Naive B cell (primary cell): ENCODE measurements around the gene CLIC4. TPM values are rescaled to one million over a fixed set of nuclear protein-coding genes. Genes with fewer than 3 reads are reported as not detected.
"Not testable (repeated sequence)": the region's sequence is repeated elsewhere in the genome, so short reads cannot be mapped to it uniquely, and the experiment has no call there.

ENCODE experiments used
- ATAC-seq, 2 donors: fragments of 150-1000 bp; cut with Tn5 transposase; 2 replicates each; pipeline ENCODE4 v1.10.0; 2021; ENCODE audit warnings: low read depth in 2 of 2, mild to moderate bottlenecking in 2 of 2, moderate library complexity in 2 of 2
- DNase-seq: peaks from one replicate; pipeline ENCODE4 v3.0.0; 2022
- H3K27ac Mint-ChIP-seq, 6 donors: one replicate each; pipeline ENCODE4 v1.8.0; 2020 to 2022; ENCODE audit warnings: mild to moderate bottlenecking in 6 of 6, mixed read lengths in 6 of 6, moderate library complexity in 5 of 6, inconsistent platforms in 2 of 6
- H3K27me3 Mint-ChIP-seq, 3 donors: one replicate each; pipeline ENCODE4 v1.8.0; 2021 to 2022; ENCODE audit warnings: mixed read lengths in 3 of 3, mild to moderate bottlenecking in 1 of 3
- H3K36me3 Mint-ChIP-seq, 2 donors: one replicate each; pipeline ENCODE4 v1.8.0; 2020 to 2022; ENCODE audit warnings: mixed read lengths in 2 of 2, inconsistent platforms in 1 of 2, mild to moderate bottlenecking in 1 of 2
- H3K4me1 Mint-ChIP-seq, 3 donors: one replicate each; pipeline ENCODE4 v1.8.0; 2020 to 2022; ENCODE audit warnings: mixed read lengths in 3 of 3, inconsistent platforms in 1 of 3, mild to moderate bottlenecking in 1 of 3, moderate library complexity in 1 of 3
- H3K4me3 Mint-ChIP-seq, 8 donors: one replicate each; pipeline ENCODE4 v1.8.0; 2020 to 2022; ENCODE audit warnings: mild to moderate bottlenecking in 8 of 8, mixed read lengths in 8 of 8, moderate library complexity in 8 of 8, inconsistent platforms in 2 of 8
- H3K9me3 Mint-ChIP-seq, 7 donors: one replicate each; pipeline ENCODE4 v1.8.0; 2020 to 2022; ENCODE audit warnings: mixed read lengths in 7 of 7, mild to moderate bottlenecking in 5 of 7, inconsistent platforms in 2 of 7, moderate library complexity in 1 of 7
- polyA plus RNA-seq, 6 donors: library from polyadenylated mRNA; unstranded; fragments of 300-500 nt; fragmentation: Illumina TruSeq; gene quantifications; one replicate each; pipeline ENCODE4 v1.2.3, GENCODE V29; 2021; ENCODE audit warnings: low read depth in 6 of 6

The CLIC4 gene
- polyA plus RNA-seq, 6 donors from 2014 or later = 76.7 to 108 (median 92.1) TPM

- Mint-ChIP-seq H3K9me3 (no peaks in the 10 kb centered on the region), H3K36me3 (no peaks in the 10 kb centered on the region), H3K27ac (peak overlapping the region in 2 of 6 donors; percentile 42 to 56), H3K27me3 (no peaks in the 10 kb centered on the region), H3K4me3 (no peak overlapping the region), H3K4me1 (peaks cover 14 to 20% (median 18%) of the 10 kb centered on the region in 3 donors)
- ATAC-seq = peak; percentile 42 to 48
- no peak for DNase-seq
These were observed 36.3 kb upstream of the CLIC4 start for GRCh38 chr1:24708938-24709337.

GRCh38 chr1:24709791-24710441 is 35.3 kb upstream of the CLIC4 start:
- H3K4me1 Mint-ChIP-seq = peaks cover 14 to 18% (median 17%) of the 10 kb centered on the region in 3 donors
- H3K9me3 Mint-ChIP-seq = no peaks in the 10 kb centered on the region
- H3K27me3 Mint-ChIP-seq = no peaks in the 10 kb centered on the region
- no peak for ATAC-seq
- peak overlapping the region in 1 of 6 donors; percentile 56 for H3K27ac Mint-ChIP-seq
- DNase-seq = no peak
- no peak overlapping the region for H3K4me3 Mint-ChIP-seq
- no peaks in the 10 kb centered on the region for H3K36me3 Mint-ChIP-seq

GRCh38 chr1:24711329-24711728 is 33.9 kb upstream of the CLIC4 start:
- DNase-seq = no peak
- Mint-ChIP-seq H3K27me3 (no peaks in the 10 kb centered on the region), H3K27ac (no peak overlapping the region), H3K36me3 (no peaks in the 10 kb centered on the region), H3K4me3 (no peak overlapping the region), H3K9me3 (no peaks in the 10 kb centered on the region), H3K4me1 (peaks cover 4 to 12% (median 7%) of the 10 kb centered on the region in 3 donors)
- no peak for ATAC-seq

GRCh38 chr1:24713176-24713575 is 32.1 kb upstream of the CLIC4 start:
- Mint-ChIP-seq H3K36me3 (no peaks in the 10 kb centered on the region), H3K4me3 (no peak overlapping the region), H3K27ac (no peak overlapping the region), H3K4me1 (peaks cover 4 to 9% (median 7%) of the 10 kb centered on the region in 3 donors), H3K27me3 (no peaks in the 10 kb centered on the region), H3K9me3 (no peaks in the 10 kb centered on the region)
- ATAC-seq (no peak), DNase-seq (no peak)

- Mint-ChIP-seq H3K27me3 (no peaks in the 10 kb centered on the region), H3K9me3 (no peaks in the 10 kb centered on the region), H3K4me1 (peaks cover 4 to 9% (median 7%) of the 10 kb centered on the region in 3 donors), H3K36me3 (no peaks in the 10 kb centered on the region), H3K4me3 (no peak overlapping the region), H3K27ac (peak overlapping the region in 2 of 6 donors; percentile 56 to 82)
- DNase-seq = no peak
- ATAC-seq = no peak
These were observed 31.5 kb upstream of the CLIC4 start for GRCh38 chr1:24713736-24714135.

- no peaks in the 10 kb centered on the region for H3K9me3 Mint-ChIP-seq
These were observed 30.3 kb upstream of the CLIC4 start for GRCh38 chr1:24714859-24715520.

GRCh38 chr1:24715658-24716057 is 29.6 kb upstream of the CLIC4 start:
- Mint-ChIP-seq H3K27ac (no peak overlapping the region), H3K4me1 (peaks cover 0 to 5% (median 3%) of the 10 kb centered on the region in 3 donors), H3K4me3 (no peak overlapping the region), H3K36me3 (no peaks in the 10 kb centered on the region), H3K27me3 (no peaks in the 10 kb centered on the region), H3K9me3 (no peaks in the 10 kb centered on the region)
- no peak for ATAC-seq
- no peak for DNase-seq

More at GRCh38 chr1:24714859-24715520, 30.3 kb upstream of the CLIC4 start:
- H3K36me3 Mint-ChIP-seq = no peaks in the 10 kb centered on the region
- peaks cover 0 to 5% (median 3%) of the 10 kb centered on the region in 3 donors for H3K4me1 Mint-ChIP-seq
- H3K27ac Mint-ChIP-seq = no peak overlapping the region
- H3K4me3 Mint-ChIP-seq = peak overlapping the region in 2 of 8 donors; percentile 37 to 72
- DNase-seq (no peak), ATAC-seq (no peak)
- no peaks in the 10 kb centered on the region for H3K27me3 Mint-ChIP-seq

- ATAC-seq (no peak), DNase-seq (no peak)
- no peak overlapping the region for H3K4me3 Mint-ChIP-seq
- no peaks in the 10 kb centered on the region for H3K27me3 Mint-ChIP-seq
- no peaks in the 10 kb centered on the region for H3K36me3 Mint-ChIP-seq
- H3K27ac Mint-ChIP-seq = no peak overlapping the region
- peaks cover 0 to 2% (median 0%) of the 10 kb centered on the region in 7 donors for H3K9me3 Mint-ChIP-seq
- H3K4me1 Mint-ChIP-seq = peaks cover 0 to 5% (median 5%) of the 10 kb centered on the region in 3 donors
These were observed 27.2 kb upstream of the CLIC4 start for GRCh38 chr1:24717887-24718650.

GRCh38 chr1:24720152-24720551 is 25.1 kb upstream of the CLIC4 start:
- peaks cover 0 to 5% (median 2%) of the 10 kb centered on the region in 3 donors for H3K4me1 Mint-ChIP-seq
- no peak overlapping the region for H3K27ac Mint-ChIP-seq
- DNase-seq = no peak
- no peaks in the 10 kb centered on the region for H3K36me3 Mint-ChIP-seq
- peaks cover 0 to 2% (median 0%) of the 10 kb centered on the region in 7 donors for H3K9me3 Mint-ChIP-seq
- H3K4me3 Mint-ChIP-seq = no peak overlapping the region
- no peaks in the 10 kb centered on the region for H3K27me3 Mint-ChIP-seq
- no peak for ATAC-seq

- ATAC-seq (no peak), DNase-seq (no peak)
- H3K27ac Mint-ChIP-seq = no peak overlapping the region
- H3K27me3 Mint-ChIP-seq = no peaks in the 10 kb centered on the region
- H3K4me1 Mint-ChIP-seq = peaks cover under 1 to 11% (median 6%) of the 10 kb centered on the region in 3 donors
- no peaks in the 10 kb centered on the region for H3K36me3 Mint-ChIP-seq
- peaks cover 0 to 2% (median 0%) of the 10 kb centered on the region in 7 donors for H3K9me3 Mint-ChIP-seq
- H3K4me3 Mint-ChIP-seq = no peak overlapping the region
These were observed 23.7 kb upstream of the CLIC4 start for GRCh38 chr1:24721533-24721932.

- not testable (repeated sequence) for ATAC-seq
These were observed 22.9 kb upstream of the CLIC4 start for GRCh38 chr1:24722073-24723035.

GRCh38 chr1:24724345-24725208 is 20.7 kb upstream of the CLIC4 start:
- Mint-ChIP-seq H3K9me3 (peaks cover 0 to 2% (median 0%) of the 10 kb centered on the region in 7 donors), H3K27me3 (no peaks in the 10 kb centered on the region), H3K27ac (peak overlapping the region in 1 of 6 donors; percentile 26), H3K4me3 (no peak overlapping the region), H3K4me1 (peaks cover 12 to 28% (median 17%) of the 10 kb centered on the region in 3 donors), H3K36me3 (no peaks in the 10 kb centered on the region)
- no peak for DNase-seq
- no peak for ATAC-seq

More at GRCh38 chr1:24722073-24723035, 22.9 kb upstream of the CLIC4 start:
- H3K36me3 Mint-ChIP-seq, DNase-seq, H3K27me3 Mint-ChIP-seq, H3K9me3 Mint-ChIP-seq: not testable (repeated sequence)
- Mint-ChIP-seq H3K4me3 (peak overlapping the region in 6 of 8 donors; percentile 25 to 86 (median 48)), H3K4me1 (peaks cover 9 to 19% (median 11%) of the 10 kb centered on the region in 3 donors), H3K27ac (peak overlapping the region in 1 of 6 donors; percentile 15)
